Endothelial cell (in vitro differentiated cells): ENCODE data around the gene RNF113B. TPM values are rescaled to one million over a fixed set of nuclear protein-coding genes. Genes with fewer than 3 reads are reported as not detected.

ENCODE experiments used
- DNase-seq: peaks from one replicate; pipeline ENCODE4 v3.0.0; 2021; ENCODE audit warnings: low spot score
- H3K27ac Mint-ChIP-seq: one replicate; pipeline ENCODE4 v1.8.0; 2021; ENCODE audit warnings: mixed read lengths, inconsistent platforms; ENCODE audit not compliant: unreplicated experiment
- H3K27me3 Mint-ChIP-seq: one replicate; pipeline ENCODE4 v1.8.0; 2021; ENCODE audit warnings: mild to moderate bottlenecking, moderate library complexity, mixed read lengths, inconsistent platforms; ENCODE audit not compliant: unreplicated experiment
- H3K36me3 Mint-ChIP-seq: one replicate; pipeline ENCODE4 v1.8.0; 2021; ENCODE audit warnings: mild to moderate bottlenecking, low read depth, mixed read lengths, inconsistent platforms; ENCODE audit not compliant: unreplicated experiment
- H3K4me1 Mint-ChIP-seq: one replicate; pipeline ENCODE4 v1.8.0; 2021; ENCODE audit warnings: mild to moderate bottlenecking, mixed read lengths, inconsistent platforms; ENCODE audit not compliant: unreplicated experiment
- H3K4me3 Mint-ChIP-seq: one replicate; pipeline ENCODE4 v1.8.0; 2021; ENCODE audit warnings: mild to moderate bottlenecking, mixed read lengths, inconsistent platforms; ENCODE audit not compliant: unreplicated experiment
- H3K9me3 Mint-ChIP-seq: one replicate; pipeline ENCODE4 v1.8.0; 2021; ENCODE audit warnings: mixed read lengths, inconsistent platforms; ENCODE audit not compliant: unreplicated experiment
- total RNA-seq: library from RNA; stranded (reverse); fragmentation: NEBNext Ultra II Directional; extraction: Animal tissue kit (Norgen Biotek cat#: 25700); gene quantifications from one replicate; pipeline ENCODE4 v1.2.1, GENCODE V29; 2021; ENCODE audit not compliant: unreplicated experiment
- TF ChIP-seq, protein P1 (sequence below): fragments of 200-600 bp; sonication (generic); IDR thresholded peaks from one replicate; pipeline ENCODE4 v1.5.0; 2021; ENCODE audit warnings: antibody characterized with exemption; ENCODE audit not compliant: unreplicated experiment

Gene RNF113B
- total RNA-seq, 1 donor from 2014 or later = not detected

DNA sequence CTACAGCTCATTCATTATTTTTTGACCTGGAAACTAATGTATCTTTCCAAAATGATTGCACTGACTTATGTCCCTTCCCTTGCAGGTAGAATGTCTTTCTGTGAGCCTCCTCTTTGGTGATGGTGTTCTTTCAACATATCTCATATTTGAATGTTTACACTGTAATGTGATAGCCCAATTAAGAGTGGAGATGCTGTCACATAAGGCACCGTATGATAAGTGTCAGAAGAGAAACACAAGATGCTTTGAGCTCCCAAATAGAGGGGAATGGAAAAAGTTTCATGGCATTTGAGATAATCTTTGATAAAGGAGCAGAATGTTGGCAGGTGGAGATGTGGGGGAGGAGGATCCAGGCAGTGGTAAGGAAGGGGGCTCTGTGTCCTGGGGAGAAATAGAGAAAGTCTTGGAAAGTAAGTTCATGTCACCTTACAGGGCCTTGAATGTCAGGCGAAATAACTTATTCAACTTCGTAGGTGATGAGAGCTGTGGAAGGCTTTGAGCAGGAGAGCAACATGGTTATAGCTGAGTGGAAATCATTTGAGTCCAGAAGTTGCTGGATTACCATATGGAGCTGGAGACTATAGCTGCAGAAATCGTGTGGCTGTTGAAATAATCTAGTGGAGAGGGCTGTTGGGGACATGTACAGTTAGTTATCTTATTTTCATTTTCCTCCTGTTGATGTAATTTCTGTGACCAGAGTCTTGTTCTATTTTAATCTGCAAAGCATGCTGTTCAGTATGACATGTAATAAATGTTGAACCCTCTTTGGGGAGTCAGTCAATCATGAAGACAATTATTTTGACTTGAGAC, 10.3 kb upstream of the RNF113B start:
- Mint-ChIP-seq H3K27ac (no peak overlapping the region), H3K27me3 (no peaks in the 10 kb centered on the region)

DNA sequence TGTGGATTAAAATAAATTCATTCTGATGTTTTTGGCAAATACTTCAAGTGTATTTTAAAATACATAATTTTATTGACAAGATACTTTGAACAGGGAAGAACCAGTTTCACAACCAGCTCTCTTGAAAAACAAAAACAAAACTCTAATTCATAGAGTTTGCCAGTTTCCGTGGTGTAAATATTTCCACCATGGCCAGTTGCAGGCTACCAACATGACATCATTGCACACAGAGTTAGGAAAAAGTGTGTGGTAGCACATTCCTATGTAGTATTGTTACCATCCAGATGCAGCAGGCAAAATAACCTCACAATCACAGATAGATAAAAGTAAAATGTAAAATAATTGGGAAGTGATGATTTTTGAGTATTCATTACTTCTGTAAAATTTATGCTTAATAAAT, 7.7 kb upstream of the RNF113B start:
- Mint-ChIP-seq H3K27ac (no peak overlapping the region), H3K36me3 (peaks cover 5% of the 10 kb centered on the region), H3K4me1 (peaks cover 3% of the 10 kb centered on the region), H3K4me3 (no peak overlapping the region), H3K9me3 (no peaks in the 10 kb centered on the region), H3K27me3 (no peaks in the 10 kb centered on the region)
- TF ChIP-seq, protein P1, sequence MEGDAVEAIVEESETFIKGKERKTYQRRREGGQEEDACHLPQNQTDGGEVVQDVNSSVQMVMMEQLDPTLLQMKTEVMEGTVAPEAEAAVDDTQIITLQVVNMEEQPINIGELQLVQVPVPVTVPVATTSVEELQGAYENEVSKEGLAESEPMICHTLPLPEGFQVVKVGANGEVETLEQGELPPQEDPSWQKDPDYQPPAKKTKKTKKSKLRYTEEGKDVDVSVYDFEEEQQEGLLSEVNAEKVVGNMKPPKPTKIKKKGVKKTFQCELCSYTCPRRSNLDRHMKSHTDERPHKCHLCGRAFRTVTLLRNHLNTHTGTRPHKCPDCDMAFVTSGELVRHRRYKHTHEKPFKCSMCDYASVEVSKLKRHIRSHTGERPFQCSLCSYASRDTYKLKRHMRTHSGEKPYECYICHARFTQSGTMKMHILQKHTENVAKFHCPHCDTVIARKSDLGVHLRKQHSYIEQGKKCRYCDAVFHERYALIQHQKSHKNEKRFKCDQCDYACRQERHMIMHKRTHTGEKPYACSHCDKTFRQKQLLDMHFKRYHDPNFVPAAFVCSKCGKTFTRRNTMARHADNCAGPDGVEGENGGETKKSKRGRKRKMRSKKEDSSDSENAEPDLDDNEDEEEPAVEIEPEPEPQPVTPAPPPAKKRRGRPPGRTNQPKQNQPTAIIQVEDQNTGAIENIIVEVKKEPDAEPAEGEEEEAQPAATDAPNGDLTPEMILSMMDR = no peak
- no peak for DNase-seq

More for the DNA sequence above, 10.3 kb upstream of the RNF113B start:
- H3K9me3 Mint-ChIP-seq = no peaks in the 10 kb centered on the region
- peaks cover 5% of the 10 kb centered on the region for H3K36me3 Mint-ChIP-seq
- TF ChIP-seq, protein P1 = no peak
- no peak overlapping the region for H3K4me3 Mint-ChIP-seq
- H3K4me1 Mint-ChIP-seq = peaks cover 3% of the 10 kb centered on the region
- no peak for DNase-seq

DNA sequence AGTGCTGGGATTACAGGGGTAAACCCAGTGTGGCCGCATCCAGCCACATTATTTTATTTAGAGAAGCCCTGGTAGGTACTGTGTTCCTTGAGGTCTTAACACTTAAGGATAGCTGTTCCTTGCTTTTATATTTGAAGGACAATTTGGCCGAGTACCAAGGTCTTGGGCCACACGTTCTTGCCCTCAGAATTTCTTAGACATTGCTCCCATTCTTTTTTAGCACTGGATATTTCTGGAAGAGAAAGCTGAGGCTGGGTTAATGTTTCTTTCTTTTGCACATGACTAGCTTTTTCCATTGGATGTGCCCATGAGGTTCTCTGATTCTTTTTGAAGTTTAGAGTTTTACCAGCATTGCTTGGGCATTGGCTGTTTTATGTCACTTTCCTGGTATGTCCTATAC, 5.5 kb upstream of the RNF113B start:
- TF ChIP-seq, protein P1 = no peak
- DNase-seq = no peak
- H3K36me3 Mint-ChIP-seq = peaks cover 9% of the 10 kb centered on the region
- H3K4me1 Mint-ChIP-seq = peaks cover 2% of the 10 kb centered on the region
- H3K27ac Mint-ChIP-seq = no peak overlapping the region
- H3K9me3 Mint-ChIP-seq = no peaks in the 10 kb centered on the region
- H3K27me3 Mint-ChIP-seq = no peaks in the 10 kb centered on the region
- H3K4me3 Mint-ChIP-seq = no peak overlapping the region

DNA sequence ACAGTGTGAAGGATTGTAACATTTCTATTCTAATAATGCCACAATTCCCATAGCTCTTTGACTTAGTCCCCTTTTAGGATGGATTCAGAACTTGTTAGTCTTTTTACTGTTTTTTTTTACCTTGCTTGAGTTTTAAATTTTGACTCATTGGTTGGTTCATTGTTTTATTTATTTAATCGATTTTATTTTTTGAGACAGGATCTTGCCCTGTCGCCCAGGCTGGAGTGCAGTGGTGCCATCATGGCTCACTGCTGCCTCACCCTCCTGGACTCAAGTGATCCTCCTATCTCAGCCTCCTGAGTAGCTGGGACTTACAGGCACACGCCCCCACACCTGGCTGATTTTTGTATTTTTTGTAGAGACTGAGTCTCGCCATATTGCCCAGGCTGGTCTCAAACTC, 5.1 kb upstream of the RNF113B start:
- no peaks in the 10 kb centered on the region for H3K27me3 Mint-ChIP-seq
- TF ChIP-seq, protein P1 = no peak
- no peaks in the 10 kb centered on the region for H3K9me3 Mint-ChIP-seq
- peaks cover 2% of the 10 kb centered on the region for H3K4me1 Mint-ChIP-seq
- no peak for DNase-seq
- no peak overlapping the region for H3K4me3 Mint-ChIP-seq
- peaks cover 7% of the 10 kb centered on the region for H3K36me3 Mint-ChIP-seq
- H3K27ac Mint-ChIP-seq = no peak overlapping the region

DNA sequence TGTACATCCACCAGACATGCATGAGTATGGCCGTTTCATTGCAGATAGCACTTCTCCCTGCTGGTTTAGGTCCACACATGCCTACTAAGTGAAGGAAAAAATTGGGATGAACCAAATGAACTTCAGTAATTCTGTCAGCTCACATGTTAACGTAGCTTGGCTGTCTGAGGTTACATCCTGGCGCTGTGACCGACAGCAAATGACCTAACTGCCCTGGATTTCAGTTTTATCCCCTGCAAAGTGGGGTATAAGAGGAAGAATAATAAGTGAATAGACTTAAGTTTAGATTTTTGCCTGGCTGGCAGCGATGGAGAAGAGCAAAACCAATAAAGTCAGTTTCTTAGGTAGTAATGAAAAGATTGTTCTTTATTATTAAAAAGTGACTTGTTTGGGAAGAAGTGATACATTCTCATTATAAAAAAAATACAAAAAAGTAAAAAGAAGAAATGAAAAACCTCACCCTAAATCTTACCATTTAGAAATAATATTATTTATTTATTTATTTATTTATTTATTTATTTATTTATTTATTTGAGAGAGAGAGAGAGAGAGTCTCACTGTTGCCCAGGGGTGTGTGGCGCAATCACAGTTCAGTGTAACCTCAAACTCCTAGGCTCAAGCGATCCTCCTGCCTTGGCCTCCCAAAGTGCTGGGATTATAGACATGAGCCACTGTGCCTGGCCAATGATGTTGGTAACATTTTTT, 4.2 kb upstream of the RNF113B start:
- H3K36me3 Mint-ChIP-seq = peaks cover 6% of the 10 kb centered on the region
- DNase-seq = no peak
- H3K27me3 Mint-ChIP-seq = no peaks in the 10 kb centered on the region
- H3K4me1 Mint-ChIP-seq = peaks cover 2% of the 10 kb centered on the region
- TF ChIP-seq, protein P1 = no peak
- H3K27ac Mint-ChIP-seq = no peak overlapping the region
- no peak overlapping the region for H3K4me3 Mint-ChIP-seq
- no peaks in the 10 kb centered on the region for H3K9me3 Mint-ChIP-seq
